GM12878 (cell line): ENCODE results near the gene ZNF532. TPM values are rescaled to one million over a fixed set of nuclear protein-coding genes. Genes with fewer than 3 reads are reported as not detected.

ENCODE experiments used
- ATAC-seq: fragments of 200-7000 bp; cut with Tn5 transposase; 3 replicates; pipeline ENCODE4 v1.9.1; 2020; ENCODE audit warnings: mild to moderate bottlenecking, moderate library complexity
- BruUV-seq: library from RNA; stranded (reverse); fragments of 400-500 nt; replicated peaks from 2 replicates; lab custom pipeline; 2021; lab: Mats Ljungman, UMichigan
- CTCF ChIA-PET: fragments of 300-600 bp; sonication (Branson Sonifier 250); formaldehyde crosslinking; extraction: SDS; loops from one replicate; lab custom pipeline; 2021; ENCODE audit warnings: inconsistent platforms; lab: Yijun Ruan, JAX
- POLR2A ChIA-PET: fragments of 350-600 bp; formaldehyde crosslinking; extraction: SDS; loops from one replicate; lab custom pipeline; 2021; ENCODE audit warnings: inconsistent platforms; lab: Charles Lee
- RAD21 ChIA-PET: fragments of 300-600 bp; sonication (Branson Sonifier 250); formaldehyde crosslinking; loops from one replicate; lab custom pipeline; 2023; ENCODE audit warnings: antibody characterized with exemption; ENCODE audit not compliant: unreplicated experiment; lab: Charles Lee
- SMC1A ChIA-PET: fragments of 300-600 bp; sonication (Branson Sonifier 250); formaldehyde crosslinking; loops from one replicate; lab custom pipeline; 2023; ENCODE audit not compliant: unreplicated experiment, uncharacterized antibody; lab: Charles Lee
- DNase-seq: peaks from one replicate; pipeline ENCODE4 v3.0.0-alpha.2; 2011; ENCODE audit warnings: low read depth, low spot score
- FAIRE-seq: peaks from 3 replicates; lab custom pipeline; 2011; peaks lifted over from hg19 to GRCh38; lab: Jason Lieb, UNC
- H2AFZ ChIP-seq: 2 replicates; pipeline ENCODE4 v1.6.0; 2011; ENCODE audit warnings: low read depth, low read length, control low read depth; ENCODE audit not compliant: control insufficient read depth
- H3K27ac ChIP-seq: 2 replicates; pipeline ENCODE4 v1.5.1; 2011; ENCODE audit warnings: control low read depth; ENCODE audit not compliant: control insufficient read depth, insufficient read depth
- H3K27me3 ChIP-seq, 2 experiments: replicated peaks in 1 of 2; 2 replicates each; pipeline versions ENCODE4 v1.6.0 to v1.6.1; 2011; ENCODE audit warnings: low read length in 1 of 2; ENCODE audit not compliant: control insufficient read depth in 2 of 2, insufficient read depth in 2 of 2
- H3K36me3 ChIP-seq, 2 experiments: 2 replicates each; pipeline ENCODE4 v1.5.1; 2011; ENCODE audit warnings: low read length in 1 of 2; ENCODE audit not compliant: control insufficient read depth in 2 of 2, insufficient read depth in 2 of 2
- H3K4me1 ChIP-seq: 2 replicates; pipeline ENCODE4 v1.6.1; 2011; ENCODE audit warnings: mild to moderate bottlenecking, low read length, moderate library complexity, mixed read lengths; ENCODE audit not compliant: control insufficient read depth, insufficient read depth
- H3K4me2 ChIP-seq: 2 replicates; pipeline ENCODE4 v1.6.0; 2011; ENCODE audit warnings: control low read depth; ENCODE audit not compliant: control insufficient read depth, insufficient read depth
- H3K4me3 ChIP-seq: fragments of 200-600 bp; sonication (generic); 2 replicates; pipeline ENCODE4 v1.5.1; 2016
- H3K79me2 ChIP-seq: 2 replicates; pipeline ENCODE4 v1.6.0; 2011; ENCODE audit warnings: low read length; ENCODE audit not compliant: control insufficient read depth, insufficient read depth
- H3K9ac ChIP-seq: 2 replicates; pipeline ENCODE4 v1.8.0; 2011; ENCODE audit warnings: low read length, control low read depth, mixed read lengths; ENCODE audit not compliant: control insufficient read depth, insufficient read depth
- H3K9me3 ChIP-seq: replicated peaks from 3 replicates; pipeline ENCODE4 v1.5.1; 2011; ENCODE audit warnings: mild to moderate bottlenecking, low read length; ENCODE audit not compliant: control insufficient read depth, insufficient read depth
- H4K20me1 ChIP-seq: 2 replicates; pipeline ENCODE4 v1.6.0; 2011; ENCODE audit not compliant: control insufficient read depth, insufficient read depth
- ATF2 ChIP-seq: IDR thresholded peaks from 2 replicates; pipeline ENCODE4 v1.6.1; 2012; ENCODE audit warnings: low read length, inconsistent platforms
- EP300 ChIP-seq, 2 experiments: fragments of 150-350 bp in 1 of 2; IDR thresholded peaks; 2 replicates each; pipeline ENCODE4 v1.6.1; 2011 to 2012; ENCODE audit warnings: low read depth in 2 of 2, low read length in 2 of 2, borderline replicate concordance in 1 of 2, improper control_type of control experiment in 1 of 2, inconsistent platforms in 1 of 2; ENCODE audit not compliant: control insufficient read depth in 1 of 2
- ESRRA ChIP-seq: IDR thresholded peaks from 2 replicates; pipeline ENCODE4 v1.6.1; 2012; ENCODE audit warnings: mild to moderate bottlenecking, low read length, improper control_type of control experiment
- FOXK2 ChIP-seq: fragments of 450-650 bp; IDR thresholded peaks from 2 replicates; pipeline ENCODE4 v1.6.1; 2017; ENCODE audit warnings: mild to moderate bottlenecking, moderate library complexity
- HDAC6 ChIP-seq: fragments of 200-600 bp; sonication (generic); IDR thresholded peaks from one replicate; pipeline ENCODE4 v1.8.0; 2017; ENCODE audit warnings: antibody characterized with exemption; ENCODE audit not compliant: unreplicated experiment
- HSF1 ChIP-seq: fragments of 150-350 bp; IDR thresholded peaks from 2 replicates; pipeline ENCODE4 v1.6.1; 2014; ENCODE audit warnings: mild to moderate bottlenecking, low read depth, low read length
- MAX ChIP-seq: IDR thresholded peaks from 2 replicates; pipeline ENCODE4 v1.6.1; 2012; ENCODE audit warnings: low read depth, low read length, improper control_type of control experiment
- PKNOX1 ChIP-seq: fragments of 450-650 bp; IDR thresholded peaks from 2 replicates; pipeline ENCODE4 v1.6.1; 2016; ENCODE audit warnings: mild to moderate bottlenecking
- RAD21 ChIP-seq: IDR thresholded peaks from 2 replicates; pipeline ENCODE4 v1.6.1; 2011; ENCODE audit warnings: mild to moderate bottlenecking, low read depth, low read length, moderate library complexity; ENCODE audit not compliant: insufficient read depth
- SIX5 ChIP-seq: IDR thresholded peaks from 2 replicates; pipeline ENCODE4 v1.6.1; 2011; ENCODE audit warnings: mild to moderate bottlenecking, low read depth, low read length, moderate library complexity; ENCODE audit not compliant: severe bottlenecking
- SKIL ChIP-seq: fragments of 450-650 bp; IDR thresholded peaks from 2 replicates; pipeline ENCODE4 v1.6.1; 2017; ENCODE audit warnings: mild to moderate bottlenecking, low read depth, inconsistent platforms; ENCODE audit not compliant: poor library complexity, severe bottlenecking
- STAT1 ChIP-seq: fragments of 450-650 bp; conservative IDR thresholded peaks from 2 replicates; pipeline ENCODE4 v1.6.1; 2014; ENCODE audit warnings: antibody characterized with exemption, mild to moderate bottlenecking
- TCF3 ChIP-seq: IDR thresholded peaks from 2 replicates; pipeline ENCODE4 v1.6.1; 2012; ENCODE audit warnings: low read depth, mild to moderate bottlenecking, low read length, borderline replicate concordance; ENCODE audit not compliant: insufficient read depth
- TCF7 ChIP-seq: IDR thresholded peaks from 2 replicates; pipeline ENCODE4 v1.6.1; 2014; ENCODE audit warnings: antibody characterized with exemption, borderline replicate concordance
- ZNF24 ChIP-seq: fragments of 450-650 bp; IDR thresholded peaks from 2 replicates; pipeline ENCODE4 v1.6.1; 2017; ENCODE audit warnings: antibody characterized with exemption, mild to moderate bottlenecking
- WGBS: methylation state at CpG from one replicate; pipeline ENCODE4 v1.1.6; 2016; ENCODE audit warnings: low lambda C conversion rate; ENCODE audit not compliant: insufficient replicate concordance, insufficient coverage; ENCODE audit errors: missing lambda C conversion rate; 5-methylcytosine and 5-hydroxymethylcytosine counted together
- in situ Hi-C: fragments of 300-500 bp; cut with MboI; formaldehyde crosslinking; loops from 9 replicates; pipeline ENCODE4 v1.14.3; 2018; ENCODE audit warnings: mixed read lengths
- intact Hi-C: fragments of 100-400 bp; cut with micrococcal nuclease; formaldehyde crosslinking; loops from one replicate; pipeline ENCODE4 v1.14.2; 2022; ENCODE audit not compliant: unreplicated experiment
- polyA plus RNA-seq, 11 experiments: library from polyadenylated mRNA; depleted of rRNA in 4 of 11; unstranded in 6 of 11; stranded (reverse) in 5 of 11; fragments of >200 nt; fragmentation: Nextera tagmentation in 4 of 11; fragmentation: Illumina TruSeq in 1 of 11; extraction: Ambion mirVana in 4 of 11; extraction: Trizol in 1 of 11; gene quantifications; 1 replicate in 1 of 11; 2 replicates in 10 of 11; pipeline versions ENCODE4 v1.2.1 to v1.2.3, GENCODE V29; 2011 to 2016; ENCODE audit warnings: inconsistent platforms in 2 of 11, missing spikeins in 2 of 11, low read depth in 1 of 11
- total RNA-seq, 4 experiments: library from RNA; depleted of rRNA in 3 of 4; stranded (reverse); fragments of >200 nt in 3 of 4; fragmentation: Illumina TruSeq in 1 of 4; extraction: Trizol in 1 of 4; gene quantifications; 2 replicates each; pipeline versions ENCODE4 v1.2.1 to v1.2.3, GENCODE V29; 2013 to 2021

ZNF532 gene
- total and polyA plus RNA-seq, 10 of the 15 experiments (the other 5 are each of a cell fraction or from before 2014, with no cell fraction given), result 0.44 to 3.4 (median 1.4) TPM

GRCh38 chr18:58988600-58988999, 123.9 kb downstream of the ZNF532 start:
- Histone ChIP-seq H3K4me2 (no peak overlapping the region), H3K27ac (no peak overlapping the region), H3K36me3 (no peaks in the 10 kb centered on the region), H3K9me3 (peaks cover 26% of the 10 kb centered on the region), H4K20me1 (no peaks in the 10 kb centered on the region), H3K9ac (no peak overlapping the region), H2AFZ (no peak overlapping the region), H3K4me1 (peaks cover 27% of the 10 kb centered on the region), H3K27me3 (no peaks in the 10 kb centered on the region), H3K4me3 (no peak overlapping the region), H3K79me2 (no peaks in the 10 kb centered on the region)
- TF ChIP-seq ATF2 (no peak), HSF1 (no peak), HDAC6 (no peak), TCF3 (no peak), SKIL (no peak), ZNF24 (no peak), EP300 (IDR thresholded peaks at IDR 0.05; ENCODE audit: borderline replicate concordance in 1 of 2, control insufficient read depth in 1 of 2, low read depth in 2 of 2, low read length in 2 of 2) (no peak), STAT1 (no peak), TCF7 (no peak), MAX (no peak), ESRRA (no peak), SIX5 (no peak), FOXK2 (no peak), PKNOX1 (no peak), RAD21 (no peak)
- WGBS, result 31% methylated on average over 2 of the region's 2 CpGs
- DNase-seq, result no peak
- intact Hi-C loops, result no loop called here
- CTCF ChIA-PET, result interaction anchor here (2.2 kb wide), 1 partner anchor 14 kb away, joined by 12 read pairs; no protein-coding TSS in a partner anchor
- FAIRE-seq, result no peak
- SMC1A ChIA-PET, result interaction anchor here (0.6 to 1.3 kb wide), 2 partner anchors 9 to 14 kb away, joined by 3 to 4 read pairs; no protein-coding TSS in a partner anchor
- ATAC-seq, result no peak
- POLR2A ChIA-PET, result no interaction called here
- in situ Hi-C loops, result loop anchor here (25.0 kb wide), 1 partner anchor 899 kb away; the partner anchor contains the start of gene PMAIP1
- RAD21 ChIA-PET, result no interaction called here
- BruUV-seq, result no TSS peak
